ENCODE measurements around the gene TMPRSS15. TPM values are rescaled to one million over a fixed set of nuclear protein-coding genes. Genes with fewer than 3 reads are reported as not detected.

TMPRSS15 gene
- total and polyA plus RNA-seq, 5 donors from 2014 or later = not detected

- ATAC-seq (ENCODE audit: low read depth in 2 of 2) (no peak), DNase-seq (no peak)
- Histone ChIP-seq H3K27me3 (ENCODE audit: control insufficient read depth, insufficient read depth, low read length) (no peaks in the 10 kb centered on the region), H3K4me3 (ENCODE audit: low read depth, low read length) (no peak overlapping the region), H3K36me3 (ENCODE audit: control insufficient read depth, insufficient read depth, low read length) (no peaks in the 10 kb centered on the region), H3K9me3 (ENCODE audit: control insufficient read depth in 2 of 2, low read length in 2 of 2) (no peaks in the 10 kb centered on the region), H3K27ac (ENCODE audit: insufficient read depth, low read length, poor library complexity, severe bottlenecking) (no peak overlapping the region), H3K4me1 (ENCODE audit: control insufficient read depth, insufficient read depth, low read length, poor library complexity, severe bottlenecking) (no peaks in the 10 kb centered on the region)
- Mint-ChIP-seq H3K27me3 (no peaks in the 10 kb centered on the region), H3K4me1 (no peaks in the 10 kb centered on the region), H3K4me3 (no peak overlapping the region), H3K9me3 (peaks cover 2 to 15% (median 5%) of the 10 kb centered on the region in 7 donors), H3K27ac (no peak overlapping the region), H3K36me3 (no peaks in the 10 kb centered on the region)
Observed at GRCh38 chr21:18340387-18340942, 63.1 kb downstream of the TMPRSS15 start.

GRCh38 chr21:18335651-18336236 is 67.8 kb downstream of the TMPRSS15 start:
- Histone ChIP-seq H3K36me3 (ENCODE audit: control insufficient read depth, insufficient read depth, low read length) (no peaks in the 10 kb centered on the region), H3K4me3 (ENCODE audit: low read depth, low read length) (no peak overlapping the region), H3K27me3 (ENCODE audit: control insufficient read depth, insufficient read depth, low read length) (no peaks in the 10 kb centered on the region), H3K27ac (ENCODE audit: insufficient read depth, low read length, poor library complexity, severe bottlenecking) (no peak overlapping the region), H3K4me1 (ENCODE audit: control insufficient read depth, insufficient read depth, low read length, poor library complexity, severe bottlenecking) (no peaks in the 10 kb centered on the region), H3K9me3 (ENCODE audit: control insufficient read depth in 2 of 2, low read length in 2 of 2) (no peaks in the 10 kb centered on the region)
- H3K9me3 Mint-ChIP-seq = peaks cover 2 to 14% (median 6%) of the 10 kb centered on the region in 7 donors
- H3K4me3 Mint-ChIP-seq = no peak overlapping the region
- ATAC-seq (ENCODE audit: low read depth in 2 of 2) = no peak
- no peak overlapping the region for H3K27ac Mint-ChIP-seq
- H3K36me3 Mint-ChIP-seq = no peaks in the 10 kb centered on the region
- no peaks in the 10 kb centered on the region for H3K4me1 Mint-ChIP-seq
- H3K27me3 Mint-ChIP-seq = no peaks in the 10 kb centered on the region
- DNase-seq = no peak

GRCh38 chr21:18334066-18334465 is 69.5 kb downstream of the TMPRSS15 start:
- Histone ChIP-seq H3K4me3 (ENCODE audit: low read depth, low read length) (no peak overlapping the region), H3K27me3 (ENCODE audit: control insufficient read depth, insufficient read depth, low read length) (no peaks in the 10 kb centered on the region), H3K36me3 (ENCODE audit: control insufficient read depth, insufficient read depth, low read length) (no peaks in the 10 kb centered on the region), H3K4me1 (ENCODE audit: control insufficient read depth, insufficient read depth, low read length, poor library complexity, severe bottlenecking) (no peaks in the 10 kb centered on the region), H3K27ac (ENCODE audit: insufficient read depth, low read length, poor library complexity, severe bottlenecking) (no peak overlapping the region), H3K9me3 (ENCODE audit: control insufficient read depth in 2 of 2, low read length in 2 of 2) (no peaks in the 10 kb centered on the region)
- ATAC-seq (ENCODE audit: low read depth in 2 of 2) (no peak), DNase-seq (no peak)
- peaks cover 3 to 14% (median 8%) of the 10 kb centered on the region in 7 donors for H3K9me3 Mint-ChIP-seq
- no peaks in the 10 kb centered on the region for H3K27me3 Mint-ChIP-seq
- H3K27ac Mint-ChIP-seq = no peak overlapping the region
- H3K4me1 Mint-ChIP-seq = no peaks in the 10 kb centered on the region
- no peaks in the 10 kb centered on the region for H3K36me3 Mint-ChIP-seq
- no peak overlapping the region for H3K4me3 Mint-ChIP-seq

GRCh38 chr21:18318156-18318555 is 85.4 kb downstream of the TMPRSS15 start:
- no peaks in the 10 kb centered on the region for H3K4me1 Mint-ChIP-seq
- peaks cover 0 to 17% (median 5%) of the 10 kb centered on the region in 7 donors for H3K9me3 Mint-ChIP-seq
- no peak for ATAC-seq (ENCODE audit: low read depth in 2 of 2)
- H3K4me3 Mint-ChIP-seq = no peak overlapping the region
- no peaks in the 10 kb centered on the region for H3K36me3 Mint-ChIP-seq
- H3K4me1 ChIP-seq (ENCODE audit: control insufficient read depth, insufficient read depth, low read length, poor library complexity, severe bottlenecking) = no peaks in the 10 kb centered on the region
- H3K36me3 ChIP-seq (ENCODE audit: control insufficient read depth, insufficient read depth, low read length) = no peaks in the 10 kb centered on the region
- H3K27me3 Mint-ChIP-seq = no peaks in the 10 kb centered on the region
- H3K9me3 ChIP-seq (ENCODE audit: control insufficient read depth in 2 of 2, low read length in 2 of 2) = no peaks in the 10 kb centered on the region
- no peak overlapping the region for H3K27ac ChIP-seq (ENCODE audit: insufficient read depth, low read length, poor library complexity, severe bottlenecking)
- H3K27ac Mint-ChIP-seq = no peak overlapping the region
- H3K4me3 ChIP-seq (ENCODE audit: low read depth, low read length) = no peak overlapping the region
- H3K27me3 ChIP-seq (ENCODE audit: control insufficient read depth, insufficient read depth, low read length) = no peaks in the 10 kb centered on the region
- no peak for DNase-seq

- no peak for ATAC-seq (ENCODE audit: low read depth in 2 of 2)
- Mint-ChIP-seq H3K4me3 (no peak overlapping the region), H3K4me1 (no peaks in the 10 kb centered on the region), H3K36me3 (no peaks in the 10 kb centered on the region), H3K27ac (no peak overlapping the region), H3K27me3 (no peaks in the 10 kb centered on the region), H3K9me3 (peaks cover 0 to 5% (median 0%) of the 10 kb centered on the region in 7 donors)
- H3K27me3 ChIP-seq (ENCODE audit: control insufficient read depth, insufficient read depth, low read length) = no peaks in the 10 kb centered on the region
- H3K4me3 ChIP-seq (ENCODE audit: low read depth, low read length) = no peak overlapping the region
- no peaks in the 10 kb centered on the region for H3K4me1 ChIP-seq (ENCODE audit: control insufficient read depth, insufficient read depth, low read length, poor library complexity, severe bottlenecking)
- H3K27ac ChIP-seq (ENCODE audit: insufficient read depth, low read length, poor library complexity, severe bottlenecking) = no peak overlapping the region
- DNase-seq = no peak
- H3K36me3 ChIP-seq (ENCODE audit: control insufficient read depth, insufficient read depth, low read length) = no peaks in the 10 kb centered on the region
- H3K9me3 ChIP-seq (ENCODE audit: control insufficient read depth in 2 of 2, low read length in 2 of 2) = no peaks in the 10 kb centered on the region
Observed at GRCh38 chr21:18298228-18298627, 105.4 kb downstream of the TMPRSS15 start.

GRCh38 chr21:18294100-18294499 is 109.5 kb downstream of the TMPRSS15 start:
- Histone ChIP-seq H3K36me3 (ENCODE audit: control insufficient read depth, insufficient read depth, low read length) (no peaks in the 10 kb centered on the region), H3K4me3 (ENCODE audit: low read depth, low read length) (no peak overlapping the region), H3K27ac (ENCODE audit: insufficient read depth, low read length, poor library complexity, severe bottlenecking) (no peak overlapping the region), H3K9me3 (ENCODE audit: control insufficient read depth in 2 of 2, low read length in 2 of 2) (no peaks in the 10 kb centered on the region), H3K4me1 (ENCODE audit: control insufficient read depth, insufficient read depth, low read length, poor library complexity, severe bottlenecking) (no peaks in the 10 kb centered on the region), H3K27me3 (ENCODE audit: control insufficient read depth, insufficient read depth, low read length) (no peaks in the 10 kb centered on the region)
- Mint-ChIP-seq H3K36me3 (no peaks in the 10 kb centered on the region), H3K4me3 (no peak overlapping the region), H3K27me3 (no peaks in the 10 kb centered on the region), H3K27ac (no peak overlapping the region), H3K4me1 (no peaks in the 10 kb centered on the region), H3K9me3 (peaks cover 0 to 3% (median 0%) of the 10 kb centered on the region in 7 donors)
- no peak for ATAC-seq (ENCODE audit: low read depth in 2 of 2)
- no peak for DNase-seq

- no peaks in the 10 kb centered on the region for H3K36me3 Mint-ChIP-seq
- ATAC-seq (ENCODE audit: low read depth in 2 of 2) (no peak), DNase-seq (no peak)
- no peaks in the 10 kb centered on the region for H3K27me3 Mint-ChIP-seq
- no peak overlapping the region for H3K27ac ChIP-seq (ENCODE audit: insufficient read depth, low read length, poor library complexity, severe bottlenecking)
- H3K27ac Mint-ChIP-seq = no peak overlapping the region
- H3K9me3 ChIP-seq (ENCODE audit: control insufficient read depth in 2 of 2, low read length in 2 of 2) = no peaks in the 10 kb centered on the region
- H3K27me3 ChIP-seq (ENCODE audit: control insufficient read depth, insufficient read depth, low read length) = no peaks in the 10 kb centered on the region
- no peaks in the 10 kb centered on the region for H3K4me1 Mint-ChIP-seq
- H3K4me1 ChIP-seq (ENCODE audit: control insufficient read depth, insufficient read depth, low read length, poor library complexity, severe bottlenecking) = no peaks in the 10 kb centered on the region
- peaks cover 0 to 8% (median 2%) of the 10 kb centered on the region in 7 donors for H3K9me3 Mint-ChIP-seq
- H3K4me3 ChIP-seq (ENCODE audit: low read depth, low read length) = no peak overlapping the region
- no peaks in the 10 kb centered on the region for H3K36me3 ChIP-seq (ENCODE audit: control insufficient read depth, insufficient read depth, low read length)
- H3K4me3 Mint-ChIP-seq = no peak overlapping the region
Observed at GRCh38 chr21:18289876-18290275, 113.7 kb downstream of the TMPRSS15 start.

- Histone ChIP-seq H3K36me3 (ENCODE audit: control insufficient read depth, insufficient read depth, low read length) (no peaks in the 10 kb centered on the region), H3K27ac (ENCODE audit: insufficient read depth, low read length, poor library complexity, severe bottlenecking) (no peak overlapping the region), H3K4me3 (ENCODE audit: low read depth, low read length) (no peak overlapping the region), H3K27me3 (ENCODE audit: control insufficient read depth, insufficient read depth, low read length) (no peaks in the 10 kb centered on the region), H3K9me3 (ENCODE audit: control insufficient read depth in 2 of 2, low read length in 2 of 2) (no peaks in the 10 kb centered on the region), H3K4me1 (ENCODE audit: control insufficient read depth, insufficient read depth, low read length, poor library complexity, severe bottlenecking) (no peaks in the 10 kb centered on the region)
- Mint-ChIP-seq H3K27ac (no peak overlapping the region), H3K36me3 (no peaks in the 10 kb centered on the region), H3K4me1 (no peaks in the 10 kb centered on the region), H3K4me3 (no peak overlapping the region), H3K9me3 (peaks cover 0 to 8% (median 7%) of the 10 kb centered on the region in 7 donors), H3K27me3 (no peaks in the 10 kb centered on the region)
- no peak for DNase-seq
- ATAC-seq (ENCODE audit: low read depth in 2 of 2) = no peak
Observed at GRCh38 chr21:18285379-18285778, 118.2 kb downstream of the TMPRSS15 start.
